Cardiac fibroblast (primary cell): ENCODE data around the gene ALDH1A3.

Experiments
- DNase-seq, 2 donors: peaks; one replicate each; pipeline versions ENCODE4 v3.0.0 to v3.0.0-alpha.2; 2010; ENCODE audit warnings: low read depth in 2 of 2
- H3K4me3 ChIP-seq, 2 donors: replicated peaks in 1 of 2; 1 replicate in 1 of 2; 2 replicates in 1 of 2; pipeline ENCODE4 v1.5.1; 2011; ENCODE audit warnings: low read depth in 2 of 2, low read length in 2 of 2, mild to moderate bottlenecking in 2 of 2, moderate library complexity in 1 of 2
- TF ChIP-seq, protein P1 (sequence below): IDR thresholded peaks from one replicate; pipeline ENCODE4 v1.5.1; 2011; ENCODE audit warnings: low read depth, mild to moderate bottlenecking, low read length, inconsistent platforms

The ALDH1A3 gene

GRCh38 chr15:100924436-100924835 is 44.8 kb downstream of the ALDH1A3 start:
- no peak overlapping the region for H3K4me3 ChIP-seq
- TF ChIP-seq, protein P1, sequence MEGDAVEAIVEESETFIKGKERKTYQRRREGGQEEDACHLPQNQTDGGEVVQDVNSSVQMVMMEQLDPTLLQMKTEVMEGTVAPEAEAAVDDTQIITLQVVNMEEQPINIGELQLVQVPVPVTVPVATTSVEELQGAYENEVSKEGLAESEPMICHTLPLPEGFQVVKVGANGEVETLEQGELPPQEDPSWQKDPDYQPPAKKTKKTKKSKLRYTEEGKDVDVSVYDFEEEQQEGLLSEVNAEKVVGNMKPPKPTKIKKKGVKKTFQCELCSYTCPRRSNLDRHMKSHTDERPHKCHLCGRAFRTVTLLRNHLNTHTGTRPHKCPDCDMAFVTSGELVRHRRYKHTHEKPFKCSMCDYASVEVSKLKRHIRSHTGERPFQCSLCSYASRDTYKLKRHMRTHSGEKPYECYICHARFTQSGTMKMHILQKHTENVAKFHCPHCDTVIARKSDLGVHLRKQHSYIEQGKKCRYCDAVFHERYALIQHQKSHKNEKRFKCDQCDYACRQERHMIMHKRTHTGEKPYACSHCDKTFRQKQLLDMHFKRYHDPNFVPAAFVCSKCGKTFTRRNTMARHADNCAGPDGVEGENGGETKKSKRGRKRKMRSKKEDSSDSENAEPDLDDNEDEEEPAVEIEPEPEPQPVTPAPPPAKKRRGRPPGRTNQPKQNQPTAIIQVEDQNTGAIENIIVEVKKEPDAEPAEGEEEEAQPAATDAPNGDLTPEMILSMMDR: no peak
- no peak for DNase-seq

GRCh38 chr15:100925480-100925879 is 45.8 kb downstream of the ALDH1A3 start:
- H3K4me3 ChIP-seq: no peak overlapping the region
- TF ChIP-seq, protein P1: no peak
- no peak for DNase-seq

DNA sequence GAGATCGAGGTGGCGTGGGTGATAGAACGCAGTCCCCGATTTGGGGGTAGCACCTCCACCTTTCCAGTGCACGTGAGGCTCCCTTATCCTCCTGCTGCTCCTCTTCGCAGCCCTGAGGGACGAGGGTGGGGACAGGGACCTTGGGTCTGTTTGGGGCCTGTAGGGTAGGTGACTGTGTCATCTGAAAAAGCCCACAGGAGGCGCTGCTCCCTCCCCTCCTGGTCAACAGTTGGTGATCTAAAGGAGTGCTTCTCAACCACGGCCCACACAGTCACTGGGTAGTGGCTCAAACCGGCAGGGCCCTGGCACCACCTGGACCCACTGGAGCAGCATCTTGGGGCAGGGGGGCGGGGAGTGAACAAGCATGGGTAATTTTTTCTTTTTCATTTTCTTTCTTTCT is 46.6 kb downstream of the ALDH1A3 start:
- no peak overlapping the region for H3K4me3 ChIP-seq
- TF ChIP-seq, protein P1: peak; percentile 7
- no peak for DNase-seq

GRCh38 chr15:100926971-100927756 is 47.5 kb downstream of the ALDH1A3 start:
- no peak overlapping the region for H3K4me3 ChIP-seq
- no peak for DNase-seq
- TF ChIP-seq, protein P1: no peak

DNA sequence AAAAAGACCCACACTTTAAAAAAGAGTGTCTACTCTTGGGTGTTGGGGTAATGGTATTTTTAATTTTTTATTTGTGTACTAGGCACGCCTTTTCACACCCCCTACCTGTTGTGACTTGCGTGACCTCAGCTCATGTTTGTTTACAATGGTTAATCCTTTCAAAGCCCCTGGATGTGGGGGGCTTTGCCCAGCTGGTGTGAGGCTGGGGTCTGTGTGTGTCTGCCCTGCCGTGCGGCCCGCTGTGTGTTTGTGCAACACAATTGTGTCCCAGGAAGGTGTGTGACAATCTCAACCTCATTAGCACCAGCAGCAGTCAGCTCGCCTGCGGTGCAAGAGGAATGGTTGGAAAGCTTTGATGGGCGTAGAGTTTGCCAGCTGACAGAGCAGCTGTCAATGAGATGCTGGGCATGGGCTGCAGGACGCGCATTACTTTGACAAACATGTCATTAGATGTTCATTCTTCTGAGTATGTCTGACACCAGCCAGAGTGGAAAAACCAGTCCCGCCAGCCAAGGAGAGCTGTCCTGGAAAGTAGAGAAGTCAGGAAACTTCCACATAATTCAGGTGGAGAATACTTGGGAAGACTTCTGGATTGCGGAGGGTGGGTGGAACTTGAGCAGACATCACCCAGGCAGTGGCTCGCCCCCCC is 49.1 kb downstream of the ALDH1A3 start:
- no peak for DNase-seq
- TF ChIP-seq, protein P1: no peak
- no peak overlapping the region for H3K4me3 ChIP-seq

DNA sequence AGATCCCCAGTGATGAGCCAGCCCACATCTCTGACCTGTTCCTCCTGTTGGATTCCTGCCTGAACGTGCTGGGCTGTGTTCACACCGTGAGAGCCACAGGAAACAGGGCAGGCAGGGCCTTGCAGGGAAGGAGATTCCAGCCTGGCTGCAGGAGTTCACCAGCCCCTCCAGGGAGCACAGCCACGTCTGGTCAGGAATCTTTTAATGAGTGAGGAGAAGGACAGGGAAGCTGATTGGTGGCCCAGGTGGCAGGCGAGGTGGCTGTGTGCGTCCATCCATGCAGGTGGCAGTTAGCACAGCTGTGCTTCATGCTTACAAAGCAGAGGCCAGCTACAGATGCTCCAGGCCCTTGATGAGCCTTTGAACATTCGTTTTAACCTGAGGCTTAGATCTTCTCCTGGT is 50.0 kb downstream of the ALDH1A3 start:
- TF ChIP-seq, protein P1: no peak
- no peak for DNase-seq
- H3K4me3 ChIP-seq: no peak overlapping the region
